ENCODE measurements around the gene EDDM3A.

- TF ChIP-seq ZNF274 (IDR thresholded peaks at IDR 0.05; ENCODE audit: low read depth, low read length) (no peak), SUZ12 (IDR thresholded peaks at IDR 0.05; ENCODE audit: extremely low read depth, insufficient read depth, insufficient read length) (no peak)
These were observed 6.4 kb downstream of the EDDM3A start for GRCh38 chr14:20751963-20752562.

Measured in NT2/D1 (cell line).